ENCODE results near the gene CDS2. TPM values are rescaled to one million over a fixed set of nuclear protein-coding genes. Genes with fewer than 3 reads are reported as not detected.

Gene CDS2
- total and polyA plus RNA-seq, 2 of the 13 experiments (the other 11 are each of a cell fraction or from before 2014, with no cell fraction given), result 81.3 to 153 TPM

DNA sequence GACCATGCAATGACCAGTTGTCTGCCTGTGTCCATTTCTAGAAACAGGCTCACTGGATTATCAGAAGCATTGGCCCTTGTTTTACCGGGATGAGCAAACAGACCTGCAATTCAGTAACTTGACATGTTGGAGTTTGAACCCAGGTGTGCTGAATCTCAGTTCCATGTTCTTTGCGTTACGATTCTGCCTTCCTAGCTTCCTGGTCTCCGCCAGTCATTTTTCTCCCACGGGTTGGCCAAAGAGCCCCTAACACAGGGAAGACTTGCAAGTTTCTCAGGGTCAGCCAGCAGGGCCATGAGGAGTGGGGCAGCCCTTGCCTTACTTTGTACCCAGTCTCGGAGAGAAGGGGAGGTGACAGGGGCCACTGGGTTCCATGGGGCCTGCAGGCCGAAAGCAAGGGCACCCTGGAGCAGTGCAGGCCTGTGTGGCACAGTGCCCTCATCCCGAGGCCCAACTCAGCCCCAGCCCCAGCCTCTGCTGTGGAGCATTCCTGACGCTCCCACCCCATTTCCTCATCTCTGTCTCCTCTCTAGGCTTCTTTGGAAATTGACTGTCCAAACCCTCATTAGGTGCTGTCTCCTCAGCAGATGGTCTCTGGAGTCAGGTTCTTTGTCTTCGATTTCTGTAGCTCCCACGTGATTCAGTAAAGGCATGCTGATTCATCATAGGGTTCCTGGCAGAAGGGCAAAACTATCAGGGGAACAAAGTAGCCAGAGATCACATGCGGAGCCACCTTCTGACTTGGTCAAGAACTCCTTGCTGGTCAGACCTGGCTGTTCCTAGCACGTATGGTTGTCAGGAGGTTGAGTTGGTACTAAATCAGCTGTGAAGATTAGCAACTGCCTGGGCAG, 23.6 kb downstream of the CDS2 start (continued):
- TF ChIP-seq ZNF264 (CRISPR knock-in tag; IDR thresholded peaks at IDR 0.05) (peak; percentile 87), SUZ12 (IDR thresholded peaks at IDR 0.05; ENCODE audit: low read depth, low read length) (no peak), KMT2B (CRISPR knock-in tag; IDR thresholded peaks at IDR 0.05) (peak; percentile 45; the same call in 1 of the 2 replicates), ZNF781 (CRISPR knock-in tag; IDR thresholded peaks at IDR 0.05; ENCODE audit: borderline replicate concordance, not compliant biosample characterization) (peak; percentile 88), KDM6A (CRISPR knock-in tag; IDR thresholded peaks at IDR 0.05; ENCODE audit: low read depth) (peak; percentile 83), MLLT10 (CRISPR knock-in tag; IDR thresholded peaks at IDR 0.05) (no peak), CBX2 (IDR thresholded peaks at IDR 0.05; ENCODE audit: low read depth, low read length) (no peak), CBX2 (CRISPR knock-in tag; IDR thresholded peaks at IDR 0.05; ENCODE audit: low read depth) (no peak), IRF2 (CRISPR knock-in tag; IDR thresholded peaks at IDR 0.05) (peak; percentile 80), NKX3-1 (CRISPR knock-in tag; IDR thresholded peaks at IDR 0.05) (peak; percentile 73; the same call in 1 of the 2 replicates), MYNN (CRISPR knock-in tag; IDR thresholded peaks at IDR 0.05; ENCODE audit: low read depth) (no peak)
- TF ChIP-seq, protein P1, sequence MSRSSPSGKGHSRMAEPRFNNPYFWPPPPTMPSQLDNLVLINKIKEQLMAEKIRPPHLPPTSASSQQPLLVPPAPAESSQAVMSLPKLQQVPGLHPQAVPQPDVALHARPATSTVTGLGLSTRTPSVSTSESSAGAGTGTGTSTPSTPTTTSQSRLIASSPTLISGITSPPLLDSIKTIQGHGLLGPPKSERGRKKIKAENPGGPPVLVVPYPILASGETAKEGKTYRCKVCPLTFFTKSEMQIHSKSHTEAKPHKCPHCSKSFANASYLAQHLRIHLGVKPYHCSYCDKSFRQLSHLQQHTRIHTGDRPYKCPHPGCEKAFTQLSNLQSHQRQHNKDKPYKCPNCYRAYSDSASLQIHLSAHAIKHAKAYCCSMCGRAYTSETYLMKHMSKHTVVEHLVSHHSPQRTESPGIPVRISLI (CRISPR knock-in tag; IDR thresholded peaks at IDR 0.05; ENCODE audit: borderline replicate concordance), result no peak
- TF ChIP-seq, protein P2, sequence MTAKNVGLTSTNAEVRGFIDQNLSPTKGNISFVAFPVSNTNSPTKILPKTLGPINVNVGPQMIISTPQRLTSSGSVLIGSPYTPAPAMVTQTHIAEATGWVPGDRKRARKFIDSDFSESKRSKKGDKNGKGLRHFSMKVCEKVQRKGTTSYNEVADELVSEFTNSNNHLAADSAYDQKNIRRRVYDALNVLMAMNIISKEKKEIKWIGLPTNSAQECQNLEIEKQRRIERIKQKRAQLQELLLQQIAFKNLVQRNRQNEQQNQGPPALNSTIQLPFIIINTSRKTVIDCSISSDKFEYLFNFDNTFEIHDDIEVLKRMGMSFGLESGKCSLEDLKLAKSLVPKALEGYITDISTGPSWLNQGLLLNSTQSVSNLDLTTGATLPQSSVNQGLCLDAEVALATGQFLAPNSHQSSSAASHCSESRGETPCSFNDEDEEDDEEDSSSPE (CRISPR knock-in tag; IDR thresholded peaks at IDR 0.05), result no peak
- TF ChIP-seq, protein P3, sequence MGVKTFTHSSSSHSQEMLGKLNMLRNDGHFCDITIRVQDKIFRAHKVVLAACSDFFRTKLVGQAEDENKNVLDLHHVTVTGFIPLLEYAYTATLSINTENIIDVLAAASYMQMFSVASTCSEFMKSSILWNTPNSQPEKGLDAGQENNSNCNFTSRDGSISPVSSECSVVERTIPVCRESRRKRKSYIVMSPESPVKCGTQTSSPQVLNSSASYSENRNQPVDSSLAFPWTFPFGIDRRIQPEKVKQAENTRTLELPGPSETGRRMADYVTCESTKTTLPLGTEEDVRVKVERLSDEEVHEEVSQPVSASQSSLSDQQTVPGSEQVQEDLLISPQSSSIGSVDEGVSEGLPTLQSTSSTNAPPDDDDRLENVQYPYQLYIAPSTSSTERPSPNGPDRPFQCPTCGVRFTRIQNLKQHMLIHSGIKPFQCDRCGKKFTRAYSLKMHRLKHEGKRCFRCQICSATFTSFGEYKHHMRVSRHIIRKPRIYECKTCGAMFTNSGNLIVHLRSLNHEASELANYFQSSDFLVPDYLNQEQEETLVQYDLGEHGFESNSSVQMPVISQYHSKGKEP (CRISPR knock-in tag; IDR thresholded peaks at IDR 0.05), result no peak
- TF ChIP-seq, protein P4, sequence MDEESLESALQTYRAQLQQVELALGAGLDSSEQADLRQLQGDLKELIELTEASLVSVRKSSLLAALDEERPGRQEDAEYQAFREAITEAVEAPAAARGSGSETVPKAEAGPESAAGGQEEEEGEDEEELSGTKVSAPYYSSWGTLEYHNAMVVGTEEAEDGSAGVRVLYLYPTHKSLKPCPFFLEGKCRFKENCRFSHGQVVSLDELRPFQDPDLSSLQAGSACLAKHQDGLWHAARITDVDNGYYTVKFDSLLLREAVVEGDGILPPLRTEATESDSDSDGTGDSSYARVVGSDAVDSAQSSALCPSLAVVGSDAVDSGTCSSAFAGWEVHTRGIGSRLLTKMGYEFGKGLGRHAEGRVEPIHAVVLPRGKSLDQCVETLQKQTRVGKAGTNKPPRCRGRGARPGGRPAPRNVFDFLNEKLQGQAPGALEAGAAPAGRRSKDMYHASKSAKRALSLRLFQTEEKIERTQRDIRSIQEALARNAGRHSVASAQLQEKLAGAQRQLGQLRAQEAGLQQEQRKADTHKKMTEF (CRISPR knock-in tag; IDR thresholded peaks at IDR 0.05), result peak; percentile 82; the same call in 1 of the 2 replicates
- TF ChIP-seq, protein P5, sequence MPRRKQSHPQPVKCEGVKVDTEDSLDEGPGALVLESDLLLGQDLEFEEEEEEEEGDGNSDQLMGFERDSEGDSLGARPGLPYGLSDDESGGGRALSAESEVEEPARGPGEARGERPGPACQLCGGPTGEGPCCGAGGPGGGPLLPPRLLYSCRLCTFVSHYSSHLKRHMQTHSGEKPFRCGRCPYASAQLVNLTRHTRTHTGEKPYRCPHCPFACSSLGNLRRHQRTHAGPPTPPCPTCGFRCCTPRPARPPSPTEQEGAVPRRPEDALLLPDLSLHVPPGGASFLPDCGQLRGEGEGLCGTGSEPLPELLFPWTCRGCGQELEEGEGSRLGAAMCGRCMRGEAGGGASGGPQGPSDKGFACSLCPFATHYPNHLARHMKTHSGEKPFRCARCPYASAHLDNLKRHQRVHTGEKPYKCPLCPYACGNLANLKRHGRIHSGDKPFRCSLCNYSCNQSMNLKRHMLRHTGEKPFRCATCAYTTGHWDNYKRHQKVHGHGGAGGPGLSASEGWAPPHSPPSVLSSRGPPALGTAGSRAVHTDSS (CRISPR knock-in tag; conservative IDR thresholded peaks at IDR 0.05), result no peak
- TF ChIP-seq, protein P6, sequence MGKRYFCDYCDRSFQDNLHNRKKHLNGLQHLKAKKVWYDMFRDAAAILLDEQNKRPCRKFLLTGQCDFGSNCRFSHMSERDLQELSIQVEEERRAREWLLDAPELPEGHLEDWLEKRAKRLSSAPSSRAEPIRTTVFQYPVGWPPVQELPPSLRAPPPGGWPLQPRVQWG (CRISPR knock-in tag; IDR thresholded peaks at IDR 0.05; ENCODE audit: borderline replicate concordance, low read depth), result no peak
- TF ChIP-seq, protein P7, sequence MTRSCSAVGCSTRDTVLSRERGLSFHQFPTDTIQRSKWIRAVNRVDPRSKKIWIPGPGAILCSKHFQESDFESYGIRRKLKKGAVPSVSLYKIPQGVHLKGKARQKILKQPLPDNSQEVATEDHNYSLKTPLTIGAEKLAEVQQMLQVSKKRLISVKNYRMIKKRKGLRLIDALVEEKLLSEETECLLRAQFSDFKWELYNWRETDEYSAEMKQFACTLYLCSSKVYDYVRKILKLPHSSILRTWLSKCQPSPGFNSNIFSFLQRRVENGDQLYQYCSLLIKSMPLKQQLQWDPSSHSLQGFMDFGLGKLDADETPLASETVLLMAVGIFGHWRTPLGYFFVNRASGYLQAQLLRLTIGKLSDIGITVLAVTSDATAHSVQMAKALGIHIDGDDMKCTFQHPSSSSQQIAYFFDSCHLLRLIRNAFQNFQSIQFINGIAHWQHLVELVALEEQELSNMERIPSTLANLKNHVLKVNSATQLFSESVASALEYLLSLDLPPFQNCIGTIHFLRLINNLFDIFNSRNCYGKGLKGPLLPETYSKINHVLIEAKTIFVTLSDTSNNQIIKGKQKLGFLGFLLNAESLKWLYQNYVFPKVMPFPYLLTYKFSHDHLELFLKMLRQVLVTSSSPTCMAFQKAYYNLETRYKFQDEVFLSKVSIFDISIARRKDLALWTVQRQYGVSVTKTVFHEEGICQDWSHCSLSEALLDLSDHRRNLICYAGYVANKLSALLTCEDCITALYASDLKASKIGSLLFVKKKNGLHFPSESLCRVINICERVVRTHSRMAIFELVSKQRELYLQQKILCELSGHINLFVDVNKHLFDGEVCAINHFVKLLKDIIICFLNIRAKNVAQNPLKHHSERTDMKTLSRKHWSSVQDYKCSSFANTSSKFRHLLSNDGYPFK (CRISPR knock-in tag; IDR thresholded peaks at IDR 0.05; ENCODE audit: borderline replicate concordance), result peak; percentile 93

All from HepG2 (cell line).